ENCODE data around the gene ZFYVE19. TPM values are rescaled to one million over a fixed set of nuclear protein-coding genes. Genes with fewer than 3 reads are reported as not detected.

The ZFYVE19 gene
- total RNA-seq, 2 donors from 2014 or later: 19.5 to 22.7 TPM

DNA sequence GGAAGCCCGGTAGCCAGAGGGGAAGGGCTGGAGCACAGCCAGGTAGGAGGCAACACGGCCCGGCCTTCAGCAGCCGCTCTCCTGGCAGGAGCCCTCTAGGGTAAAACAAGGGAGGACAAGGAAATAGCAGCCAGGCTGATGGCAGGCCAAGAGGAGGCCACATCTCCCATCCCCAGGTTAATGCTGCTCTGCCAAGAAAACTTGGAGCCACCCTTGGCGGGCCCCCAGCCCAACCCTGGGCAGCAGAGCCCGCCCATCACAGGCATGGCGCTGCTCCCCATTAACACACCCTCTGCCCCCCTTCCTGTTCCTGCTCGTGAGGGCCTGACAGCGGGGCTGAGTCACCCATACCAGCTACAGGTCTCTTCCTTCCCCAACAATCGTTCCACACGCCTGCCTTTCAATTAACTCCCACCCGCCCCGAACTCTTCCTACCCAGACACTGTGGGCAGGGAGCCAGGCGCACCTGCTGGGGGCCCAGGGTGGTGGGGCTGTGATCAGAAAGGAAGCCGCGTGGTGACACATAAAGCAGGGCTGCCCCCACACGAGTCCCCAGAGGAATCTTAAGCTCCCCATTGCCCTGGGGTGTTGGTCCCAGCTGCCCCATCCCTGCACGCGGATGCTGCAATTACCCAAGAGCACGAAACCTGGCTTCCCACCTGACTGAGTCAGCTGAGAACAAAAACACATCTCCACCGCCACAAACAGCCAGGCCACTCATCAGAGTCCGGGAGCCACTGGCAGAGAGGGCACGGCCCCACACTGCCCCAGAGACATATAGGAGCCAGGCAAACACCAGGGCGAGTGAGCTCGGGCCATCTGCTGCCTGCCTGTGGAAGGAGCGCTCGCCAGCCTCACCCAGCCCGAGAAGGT lies 37.4 kb upstream of the ZFYVE19 start, which contains the start of gene C15orf62:
Gene C15orf62, plus strand, starts transcription at position 707 of the 873 bp plus-strand sequence. CDS start 516 bp downstream, outside the sequence.
- DNase-seq (no peak), ATAC-seq (no peak)
- Mint-ChIP-seq H3K4me3 (peak within 1 kb of the TSS; percentile 61), H3K36me3 (ENCODE audit: low read depth) (no peaks in the 10 kb centered on the region), H3K4me1 (peaks cover 21% of the 10 kb centered on the region), H3K27ac (peak within 1 kb of the TSS; percentile 79), H3K27me3 (no peaks in the 10 kb centered on the region)
- no peaks in the 10 kb centered on the region for H3K9me3 ChIP-seq (ENCODE audit: control insufficient read depth, low read length, poor library complexity, severe bottlenecking)

DNA sequence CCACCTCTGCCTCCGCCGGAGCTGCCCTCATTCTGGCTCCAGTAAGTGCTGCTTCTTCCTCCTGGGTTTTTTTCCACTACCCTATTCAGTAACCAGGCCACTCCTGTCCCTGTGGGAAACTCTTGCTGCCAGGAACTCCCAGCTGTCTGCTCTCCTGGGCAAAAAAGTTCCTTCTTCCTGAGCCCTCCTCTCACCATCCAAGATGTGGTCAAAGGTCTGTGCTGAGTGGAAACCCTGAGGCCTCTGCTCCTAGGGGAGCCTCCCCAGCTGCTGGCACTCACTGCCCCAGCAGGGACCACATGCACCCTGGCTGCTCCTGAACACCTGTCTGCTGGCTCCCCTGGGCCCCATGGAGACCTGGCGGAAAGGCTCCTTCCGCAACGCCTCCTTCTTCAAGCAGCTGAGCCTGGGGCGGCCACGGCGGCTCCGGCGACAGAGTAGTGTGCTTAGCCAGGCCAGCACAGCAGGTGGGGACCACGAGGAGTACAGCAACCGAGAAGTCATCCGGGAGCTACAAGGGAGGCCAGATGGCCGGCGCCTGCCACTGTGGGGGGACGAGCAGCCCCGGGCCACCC lies 36.7 kb upstream of the ZFYVE19 start:
- H3K9me3 ChIP-seq (ENCODE audit: control insufficient read depth, low read length, poor library complexity, severe bottlenecking): no peaks in the 10 kb centered on the region
- ATAC-seq (no peak), DNase-seq (no peak)
- Mint-ChIP-seq H3K27ac (peak overlapping the region; percentile 79), H3K4me3 (peak overlapping the region; percentile 53), H3K27me3 (no peaks in the 10 kb centered on the region), H3K4me1 (peaks cover 17% of the 10 kb centered on the region), H3K36me3 (ENCODE audit: low read depth) (peaks cover 3% of the 10 kb centered on the region)

DNA sequence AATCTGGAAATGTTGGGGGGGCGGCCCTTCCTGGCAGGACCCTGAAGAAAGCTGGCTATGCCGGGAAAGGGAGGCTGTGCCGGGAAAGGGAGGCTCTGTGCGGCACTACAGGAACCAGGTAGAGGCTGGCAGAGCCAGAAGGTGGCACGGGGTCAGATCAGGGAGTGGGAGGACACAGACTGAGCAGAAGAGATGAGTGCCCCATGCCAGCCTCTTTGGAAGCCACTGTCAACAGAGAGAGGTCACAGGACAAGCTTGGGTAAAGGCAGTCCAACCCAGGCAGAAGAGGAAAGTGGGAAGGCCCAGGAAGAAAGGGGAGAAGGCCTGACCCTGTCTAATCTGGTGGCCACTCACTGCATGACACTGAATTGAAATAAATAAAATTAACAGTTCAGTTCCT lies 35.6 kb upstream of the ZFYVE19 start:
- H3K4me1 Mint-ChIP-seq: peaks cover 13% of the 10 kb centered on the region
- H3K27ac Mint-ChIP-seq: no peak overlapping the region
- no peaks in the 10 kb centered on the region for H3K27me3 Mint-ChIP-seq
- ATAC-seq (no peak), DNase-seq (no peak)
- peaks cover 3% of the 10 kb centered on the region for H3K36me3 Mint-ChIP-seq (ENCODE audit: low read depth)
- no peak overlapping the region for H3K4me3 Mint-ChIP-seq
- no peaks in the 10 kb centered on the region for H3K9me3 ChIP-seq (ENCODE audit: control insufficient read depth, low read length, poor library complexity, severe bottlenecking)

DNA sequence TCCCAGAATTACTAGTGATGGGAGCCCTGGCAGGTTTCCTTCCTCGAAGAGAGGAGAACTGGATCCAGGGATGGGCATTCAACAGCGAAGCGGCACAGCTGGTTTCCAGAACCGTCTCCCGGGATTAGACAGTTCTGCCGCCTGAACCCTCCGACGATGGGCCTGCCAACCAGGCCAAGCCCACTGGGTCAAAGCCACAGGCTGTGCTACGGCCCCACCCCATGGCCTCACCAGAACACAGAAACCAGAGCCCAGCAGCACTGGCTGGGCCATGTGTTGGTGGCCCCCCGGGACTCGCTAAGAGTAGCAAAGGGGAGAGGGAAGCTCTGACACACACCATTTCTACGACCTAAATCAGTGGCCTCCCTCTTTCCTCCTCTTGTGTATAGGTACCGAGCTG lies 34.9 kb upstream of the ZFYVE19 start:
- Mint-ChIP-seq H3K27ac (no peak overlapping the region), H3K4me1 (peaks cover 19% of the 10 kb centered on the region), H3K4me3 (no peak overlapping the region), H3K36me3 (ENCODE audit: low read depth) (peaks cover 5% of the 10 kb centered on the region), H3K27me3 (no peaks in the 10 kb centered on the region)
- H3K9me3 ChIP-seq (ENCODE audit: control insufficient read depth, low read length, poor library complexity, severe bottlenecking): no peaks in the 10 kb centered on the region
- no peak for DNase-seq
- no peak for ATAC-seq

DNA sequence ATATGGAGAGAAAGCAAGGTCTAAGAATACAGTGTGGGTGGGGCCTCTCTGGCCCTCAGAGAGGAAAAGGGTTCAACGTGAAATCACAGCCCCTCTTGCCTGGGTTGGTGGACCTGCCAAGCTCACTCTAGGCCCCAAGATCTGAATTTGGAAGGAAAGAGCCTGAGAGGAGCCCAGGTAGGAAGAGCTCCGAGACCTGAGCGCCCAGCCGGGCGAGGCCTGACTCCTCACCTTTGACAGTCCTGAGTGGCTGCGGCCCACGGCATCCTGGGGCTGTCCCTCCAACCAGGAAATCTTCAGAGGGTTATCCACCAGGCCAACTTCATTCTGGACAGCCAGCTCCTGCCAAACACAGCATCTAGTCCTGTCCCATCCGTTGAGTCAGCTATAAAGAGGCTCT lies 33.4 kb upstream of the ZFYVE19 start:
- ATAC-seq: no peak
- H3K9me3 ChIP-seq (ENCODE audit: control insufficient read depth, low read length, poor library complexity, severe bottlenecking): no peaks in the 10 kb centered on the region
- Mint-ChIP-seq H3K27me3 (no peaks in the 10 kb centered on the region), H3K36me3 (ENCODE audit: low read depth) (peaks cover 5% of the 10 kb centered on the region), H3K27ac (peak overlapping the region; percentile 82), H3K4me1 (peaks cover 17% of the 10 kb centered on the region), H3K4me3 (no peak overlapping the region)
- no peak for DNase-seq

DNA sequence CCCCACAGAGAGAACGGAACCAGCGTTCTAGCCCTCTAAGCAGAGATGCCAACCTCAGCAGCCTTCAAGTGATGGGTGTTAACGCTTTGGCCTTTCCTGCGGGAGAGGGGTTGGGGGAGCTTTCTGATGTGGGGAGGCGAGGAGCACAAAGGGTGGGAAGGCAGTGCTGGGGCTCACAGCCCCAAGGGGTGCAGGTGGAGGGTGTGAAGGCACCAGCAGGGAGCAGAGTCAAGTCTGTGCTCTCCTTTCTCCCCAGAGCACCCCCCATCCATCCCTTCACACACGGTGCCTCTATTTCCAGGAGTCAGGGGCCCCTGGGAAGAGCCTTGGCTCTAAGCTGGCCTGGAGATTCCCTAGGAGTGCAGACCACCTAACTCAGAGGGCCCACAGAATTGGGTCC lies 33.0 kb upstream of the ZFYVE19 start:
- ATAC-seq (no peak), DNase-seq (no peak)
- no peaks in the 10 kb centered on the region for H3K9me3 ChIP-seq (ENCODE audit: control insufficient read depth, low read length, poor library complexity, severe bottlenecking)
- H3K36me3 Mint-ChIP-seq (ENCODE audit: low read depth): peaks cover 5% of the 10 kb centered on the region
- H3K27me3 Mint-ChIP-seq: no peaks in the 10 kb centered on the region
- H3K4me3 Mint-ChIP-seq: no peak overlapping the region
- peak overlapping the region; percentile 82 for H3K27ac Mint-ChIP-seq
- H3K4me1 Mint-ChIP-seq: peaks cover 17% of the 10 kb centered on the region

DNA sequence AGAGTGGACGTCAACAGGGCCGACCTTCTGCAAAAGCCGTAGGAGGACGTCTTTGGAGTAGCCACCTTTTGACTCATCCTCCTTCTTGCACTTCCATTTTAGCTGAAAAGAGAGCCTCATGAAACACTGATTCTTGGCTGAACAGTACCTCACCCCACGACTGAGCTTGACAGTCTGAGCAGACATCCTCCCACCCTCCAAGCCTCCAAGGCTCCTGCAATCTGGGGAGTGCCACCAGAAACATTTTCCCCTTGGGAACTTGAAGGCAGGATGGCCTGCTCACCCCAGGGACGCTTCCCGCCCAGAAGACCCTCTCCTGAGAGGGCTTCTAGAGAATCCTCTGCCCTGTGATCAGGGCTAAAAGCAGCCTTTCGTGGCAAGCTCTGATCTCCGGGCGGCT lies 31.9 kb upstream of the ZFYVE19 start:
- H3K4me1 Mint-ChIP-seq: peaks cover 8% of the 10 kb centered on the region
- no peaks in the 10 kb centered on the region for H3K27me3 Mint-ChIP-seq
- DNase-seq (no peak), ATAC-seq (no peak)
- no peaks in the 10 kb centered on the region for H3K9me3 ChIP-seq (ENCODE audit: control insufficient read depth, low read length, poor library complexity, severe bottlenecking)
- H3K27ac Mint-ChIP-seq: peak overlapping the region; percentile 82
- no peak overlapping the region for H3K4me3 Mint-ChIP-seq
- peaks cover 9% of the 10 kb centered on the region for H3K36me3 Mint-ChIP-seq (ENCODE audit: low read depth)

DNA sequence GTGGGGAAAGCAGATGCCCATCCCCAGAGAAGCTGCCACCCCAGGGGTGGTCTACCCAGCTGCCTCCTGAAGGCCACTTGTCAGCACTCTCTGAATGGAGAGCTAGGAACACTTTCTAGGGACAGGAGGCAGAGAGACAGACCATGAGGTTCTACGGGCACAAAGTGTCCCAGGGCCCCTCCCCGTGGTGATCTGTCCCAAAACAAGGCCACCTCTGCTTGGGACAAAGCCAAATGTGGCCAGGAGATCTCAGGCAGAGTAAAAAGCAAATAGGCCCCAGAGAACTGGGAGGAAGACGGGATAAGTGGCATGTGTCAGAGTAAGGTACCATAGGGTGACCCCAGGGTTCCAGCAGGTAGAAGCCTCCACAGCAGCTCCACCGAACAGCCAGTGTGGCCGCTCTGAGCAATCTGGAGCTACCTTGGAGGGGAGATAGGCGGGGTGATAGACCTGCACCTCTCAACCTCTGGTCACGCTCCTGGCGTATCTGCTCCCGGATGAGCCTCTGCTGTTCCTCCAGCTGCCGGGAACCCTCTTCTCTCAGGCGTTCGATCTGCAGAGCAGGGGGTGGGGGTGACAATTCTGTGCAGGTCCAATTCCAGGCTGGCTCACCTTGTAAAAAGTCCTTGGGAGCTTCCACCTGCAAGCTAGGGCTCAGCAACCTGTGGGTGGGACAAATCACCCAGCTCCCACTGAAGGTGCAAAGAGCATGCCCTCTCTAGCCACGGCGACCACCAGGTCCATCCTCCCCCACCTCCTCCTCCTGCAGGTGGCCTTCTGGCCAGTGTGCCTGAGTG lies 31.0 kb upstream of the ZFYVE19 start:
- no peak for ATAC-seq
- H3K9me3 ChIP-seq (ENCODE audit: control insufficient read depth, low read length, poor library complexity, severe bottlenecking): no peaks in the 10 kb centered on the region
- Mint-ChIP-seq H3K27me3 (no peaks in the 10 kb centered on the region), H3K4me1 (peaks cover 6% of the 10 kb centered on the region), H3K36me3 (ENCODE audit: low read depth) (peaks cover 9% of the 10 kb centered on the region), H3K27ac (no peak overlapping the region), H3K4me3 (no peak overlapping the region)
- DNase-seq: no peak

DNA sequence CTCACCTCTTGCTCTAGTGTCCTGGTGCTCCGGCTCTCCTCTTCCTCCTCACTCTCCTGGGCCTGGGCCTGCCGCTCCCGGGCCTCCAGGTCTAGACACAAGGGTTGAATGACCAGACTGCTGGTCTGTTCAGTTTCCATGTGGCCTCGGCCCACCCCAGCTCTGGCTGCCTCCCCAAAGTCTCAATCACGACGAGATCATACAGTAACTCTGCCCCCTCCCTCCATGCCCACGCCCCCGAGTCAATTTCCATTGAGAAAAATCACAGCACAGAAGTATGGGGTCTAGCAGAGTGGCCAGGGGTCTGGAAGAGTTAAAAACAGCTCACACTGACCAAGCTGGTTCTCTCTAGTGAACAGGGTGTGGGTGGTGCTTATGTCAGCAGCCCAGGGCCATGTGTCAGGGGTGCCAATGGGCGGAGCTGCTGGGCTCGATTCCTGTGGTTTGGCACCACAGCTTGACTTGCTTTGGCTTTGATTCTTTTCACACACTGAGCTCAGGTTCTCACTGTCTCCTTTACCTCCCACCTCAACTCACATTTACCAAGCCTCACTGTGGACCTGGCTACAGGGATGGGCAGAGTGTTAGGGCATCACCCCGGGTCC lies 30.2 kb upstream of the ZFYVE19 start:
- peaks cover 9% of the 10 kb centered on the region for H3K36me3 Mint-ChIP-seq (ENCODE audit: low read depth)

DNA sequence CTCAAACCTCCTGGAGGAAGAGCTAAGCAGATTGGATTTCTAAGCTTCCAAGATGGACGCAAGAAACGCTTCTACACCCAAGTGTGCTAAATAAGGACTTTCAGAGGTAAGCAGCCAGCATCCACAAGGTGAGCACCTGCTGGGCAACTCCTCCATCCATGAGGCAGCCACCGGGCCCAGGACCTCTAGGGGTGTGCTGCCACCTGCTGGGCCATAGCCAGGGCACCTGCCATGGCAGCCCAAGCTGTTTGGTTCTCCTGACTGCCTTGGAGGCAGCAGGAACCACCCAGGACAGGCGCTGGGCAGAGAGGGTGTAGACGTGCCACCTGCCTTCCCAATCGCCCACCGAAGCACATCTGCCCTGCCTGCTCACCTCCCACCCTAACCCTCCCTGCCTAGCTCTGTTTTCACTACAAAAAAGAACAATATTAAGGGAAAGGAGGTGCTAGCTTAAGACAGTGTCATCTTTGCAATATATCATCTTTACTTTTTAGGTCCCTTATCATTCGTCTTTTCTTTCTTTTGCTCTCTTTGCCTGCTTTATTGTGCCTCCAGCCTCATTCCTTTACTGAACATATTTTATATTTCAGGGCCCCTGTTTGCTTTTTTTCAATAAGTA lies 24.2 kb upstream of the ZFYVE19 start:
- Mint-ChIP-seq H3K27ac (no peak overlapping the region), H3K4me3 (no peak overlapping the region), H3K36me3 (ENCODE audit: low read depth) (peaks cover 5% of the 10 kb centered on the region), H3K4me1 (peaks cover 19% of the 10 kb centered on the region), H3K27me3 (no peaks in the 10 kb centered on the region)
- ATAC-seq (peak; percentile 92), DNase-seq (peak; percentile 64 to 80 (median 68))
- no peaks in the 10 kb centered on the region for H3K9me3 ChIP-seq (ENCODE audit: control insufficient read depth, low read length, poor library complexity, severe bottlenecking)

More for the DNA sequence above, 30.2 kb upstream of the ZFYVE19 start:
- Mint-ChIP-seq H3K4me3 (no peak overlapping the region), H3K27me3 (no peaks in the 10 kb centered on the region), H3K4me1 (peaks cover 6% of the 10 kb centered on the region), H3K27ac (no peak overlapping the region)
- ATAC-seq (peak; percentile 59), DNase-seq (no peak)
- no peaks in the 10 kb centered on the region for H3K9me3 ChIP-seq (ENCODE audit: control insufficient read depth, low read length, poor library complexity, severe bottlenecking)

DNA sequence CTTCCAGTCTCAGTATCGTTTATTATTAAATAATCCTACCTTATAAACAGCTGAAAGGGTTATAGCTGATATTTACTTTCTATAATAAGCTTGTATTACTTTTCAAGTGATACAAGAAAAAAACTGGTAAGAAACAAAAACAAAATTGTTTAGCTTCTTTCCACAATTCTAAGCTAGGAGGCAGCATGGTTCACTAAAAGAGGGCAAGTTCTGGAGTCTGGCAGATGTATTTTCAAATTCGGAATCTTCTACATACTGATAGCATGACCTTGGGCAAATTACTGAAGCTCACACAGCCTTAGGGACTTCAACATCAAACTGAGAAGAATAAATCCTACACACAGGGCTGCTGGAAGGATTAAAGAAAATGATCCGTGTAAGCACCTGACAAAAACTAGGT lies 21.7 kb upstream of the ZFYVE19 start:
- H3K27ac Mint-ChIP-seq: no peak overlapping the region
- no peaks in the 10 kb centered on the region for H3K27me3 Mint-ChIP-seq
- DNase-seq (no peak), ATAC-seq (no peak)
- no peaks in the 10 kb centered on the region for H3K36me3 Mint-ChIP-seq (ENCODE audit: low read depth)
- no peak overlapping the region for H3K4me3 Mint-ChIP-seq
- no peaks in the 10 kb centered on the region for H3K9me3 ChIP-seq (ENCODE audit: control insufficient read depth, low read length, poor library complexity, severe bottlenecking)
- peaks cover 29% of the 10 kb centered on the region for H3K4me1 Mint-ChIP-seq

DNA sequence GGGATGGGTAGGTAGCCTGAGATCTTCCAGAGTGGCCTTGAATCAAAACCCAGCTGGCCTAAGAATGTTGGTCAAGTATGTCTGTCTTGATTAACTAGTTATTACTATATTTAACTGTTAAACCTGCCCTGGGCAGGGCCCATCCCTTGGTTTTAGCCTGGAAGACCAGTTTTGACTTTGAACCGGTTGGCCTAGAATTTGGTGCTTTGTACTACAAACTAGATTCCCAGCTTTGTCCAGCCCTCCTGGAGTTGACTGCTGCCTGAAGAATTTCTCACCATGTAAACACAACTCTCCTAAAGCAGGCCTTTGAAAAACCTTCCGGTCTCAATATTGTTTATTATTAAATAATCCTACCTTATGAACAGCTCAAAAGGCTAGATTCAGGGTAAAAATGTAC lies 21.1 kb upstream of the ZFYVE19 start:
- Mint-ChIP-seq H3K36me3 (ENCODE audit: low read depth) (no peaks in the 10 kb centered on the region), H3K27me3 (no peaks in the 10 kb centered on the region), H3K4me1 (peaks cover 29% of the 10 kb centered on the region), H3K27ac (no peak overlapping the region), H3K4me3 (no peak overlapping the region)
- ATAC-seq: no peak
- H3K9me3 ChIP-seq (ENCODE audit: control insufficient read depth, low read length, poor library complexity, severe bottlenecking): no peaks in the 10 kb centered on the region
- DNase-seq: no peak
